ENCODE measurements around the gene PC.

The PC gene

DNA sequence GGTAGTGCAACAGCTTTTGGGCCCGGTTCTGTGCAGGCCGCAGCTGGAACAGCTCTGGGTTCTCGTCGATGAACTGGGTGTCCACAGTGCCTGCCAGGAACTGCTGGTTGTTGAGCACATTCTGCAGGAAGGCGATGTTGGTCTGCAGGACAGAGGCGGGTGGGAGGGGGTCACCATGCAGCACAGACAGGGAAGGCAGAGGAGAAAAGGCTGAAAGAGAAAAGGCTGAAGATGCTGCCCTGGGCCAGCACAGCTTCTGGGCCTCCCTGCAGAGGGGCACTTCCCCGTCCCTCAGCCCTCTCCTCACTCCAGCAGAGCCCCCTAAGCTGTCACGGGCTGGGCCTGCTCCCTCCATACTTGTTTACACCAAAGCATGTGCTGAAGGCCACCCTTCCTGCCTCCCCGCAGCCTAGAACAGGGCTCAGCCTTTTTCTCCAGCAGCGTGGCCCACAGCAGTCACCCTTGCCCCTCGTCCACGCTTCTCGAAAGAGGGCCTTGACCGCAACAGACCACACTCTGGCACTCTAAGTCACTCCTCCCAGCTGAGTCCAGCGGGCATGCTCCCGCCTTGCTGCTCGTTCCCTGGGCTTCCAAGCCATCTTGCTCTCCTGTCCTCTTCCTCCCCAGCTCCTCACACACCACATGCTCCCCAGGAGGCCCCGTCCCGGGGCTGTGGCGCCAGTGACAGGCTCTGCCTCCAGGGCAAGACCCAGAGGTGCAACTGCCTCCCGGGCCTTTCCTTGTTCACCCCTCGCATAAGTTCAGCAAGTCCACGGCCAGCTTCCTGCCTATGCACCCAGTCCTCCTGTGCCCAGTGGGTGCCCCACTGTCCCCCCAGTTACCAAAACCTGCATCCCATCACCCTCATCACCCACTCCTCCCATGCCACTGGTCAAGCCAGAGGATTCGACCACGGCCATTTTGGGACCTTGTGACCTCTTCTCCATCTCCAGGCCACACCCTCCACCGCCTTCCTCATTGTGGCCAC is 104.6 kb downstream of the PC start:
- TF ChIP-seq ZNF274 (IDR thresholded peaks at IDR 0.05; ENCODE audit: low read depth, low read length): no peak
- no peak for TF ChIP-seq YY1 (IDR thresholded peaks at IDR 0.05; ENCODE audit: insufficient read depth, insufficient read length)
- TF ChIP-seq SUZ12 (IDR thresholded peaks at IDR 0.05; ENCODE audit: extremely low read depth, insufficient read depth, insufficient read length): no peak
- H3K36me3 ChIP-seq (ENCODE audit: insufficient read depth, insufficient read length, low read length): peaks cover 34% of the 10 kb centered on the region
- DNase-seq (ENCODE audit: low read depth, low spot score): no peak
- no peaks in the 10 kb centered on the region for H3K9me3 ChIP-seq (ENCODE audit: insufficient read depth, low read length)
- H3K4me1 ChIP-seq (ENCODE audit: insufficient read depth, insufficient read length): peaks cover 18% of the 10 kb centered on the region
- H3K4me3 ChIP-seq (ENCODE audit: insufficient read length, low read depth): no peak overlapping the region
- no peaks in the 10 kb centered on the region for H3K27me3 ChIP-seq (ENCODE audit: insufficient read depth, insufficient read length)
- H3K9ac ChIP-seq (ENCODE audit: insufficient read length, low read depth): peak overlapping the region; percentile 37

DNA sequence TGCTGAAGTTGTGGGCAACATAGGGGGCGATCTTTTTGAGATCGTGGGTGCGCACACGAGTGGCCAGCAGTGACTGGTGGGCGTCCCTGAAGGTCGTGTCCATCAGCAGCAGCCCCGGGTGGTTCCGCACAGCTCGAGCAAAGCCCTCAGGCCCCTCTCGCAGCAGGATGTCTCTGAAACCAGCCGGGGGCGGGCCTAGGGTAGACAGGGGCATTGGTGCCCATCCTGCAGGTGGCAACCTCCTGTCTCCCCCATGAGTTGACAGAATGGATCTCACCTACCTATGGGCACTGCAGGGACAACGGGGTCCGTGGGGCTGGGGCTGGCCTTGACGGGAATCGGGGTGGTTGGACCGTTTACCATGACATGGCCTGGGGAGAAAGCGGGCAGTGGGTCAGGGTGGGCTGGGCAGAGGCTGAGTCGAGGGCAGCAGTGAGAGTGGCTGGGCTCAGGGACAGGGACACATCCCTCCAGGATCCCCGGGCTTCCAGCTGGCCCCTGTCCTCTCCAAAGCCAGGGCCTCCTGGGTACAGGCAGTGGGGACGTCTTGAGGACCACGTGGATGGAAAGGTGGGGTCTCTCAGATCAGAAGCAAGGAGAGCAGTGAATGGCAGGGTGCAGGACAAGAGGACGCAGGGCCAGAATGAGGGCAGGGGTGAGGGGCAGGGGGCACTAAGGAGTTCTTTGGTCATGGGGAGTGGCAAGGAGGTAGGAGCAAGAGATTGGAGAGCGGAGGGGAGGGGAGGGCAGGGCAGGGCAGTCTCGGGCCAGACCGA is 105.5 kb downstream of the PC start:
- Histone ChIP-seq H3K9ac (ENCODE audit: insufficient read length, low read depth) (no peak overlapping the region), H3K9me3 (ENCODE audit: insufficient read depth, low read length) (no peaks in the 10 kb centered on the region), H3K27me3 (ENCODE audit: insufficient read depth, insufficient read length) (no peaks in the 10 kb centered on the region), H3K4me3 (ENCODE audit: insufficient read length, low read depth) (no peak overlapping the region), H3K36me3 (ENCODE audit: insufficient read depth, insufficient read length, low read length) (peaks cover 34% of the 10 kb centered on the region), H3K4me1 (ENCODE audit: insufficient read depth, insufficient read length) (peaks cover 16% of the 10 kb centered on the region)
- TF ChIP-seq ZNF274 (IDR thresholded peaks at IDR 0.05; ENCODE audit: low read depth, low read length): no peak
- TF ChIP-seq SUZ12 (IDR thresholded peaks at IDR 0.05; ENCODE audit: extremely low read depth, insufficient read depth, insufficient read length): no peak
- TF ChIP-seq YY1 (IDR thresholded peaks at IDR 0.05; ENCODE audit: insufficient read depth, insufficient read length): no peak
- DNase-seq (ENCODE audit: low read depth, low spot score): no peak

DNA sequence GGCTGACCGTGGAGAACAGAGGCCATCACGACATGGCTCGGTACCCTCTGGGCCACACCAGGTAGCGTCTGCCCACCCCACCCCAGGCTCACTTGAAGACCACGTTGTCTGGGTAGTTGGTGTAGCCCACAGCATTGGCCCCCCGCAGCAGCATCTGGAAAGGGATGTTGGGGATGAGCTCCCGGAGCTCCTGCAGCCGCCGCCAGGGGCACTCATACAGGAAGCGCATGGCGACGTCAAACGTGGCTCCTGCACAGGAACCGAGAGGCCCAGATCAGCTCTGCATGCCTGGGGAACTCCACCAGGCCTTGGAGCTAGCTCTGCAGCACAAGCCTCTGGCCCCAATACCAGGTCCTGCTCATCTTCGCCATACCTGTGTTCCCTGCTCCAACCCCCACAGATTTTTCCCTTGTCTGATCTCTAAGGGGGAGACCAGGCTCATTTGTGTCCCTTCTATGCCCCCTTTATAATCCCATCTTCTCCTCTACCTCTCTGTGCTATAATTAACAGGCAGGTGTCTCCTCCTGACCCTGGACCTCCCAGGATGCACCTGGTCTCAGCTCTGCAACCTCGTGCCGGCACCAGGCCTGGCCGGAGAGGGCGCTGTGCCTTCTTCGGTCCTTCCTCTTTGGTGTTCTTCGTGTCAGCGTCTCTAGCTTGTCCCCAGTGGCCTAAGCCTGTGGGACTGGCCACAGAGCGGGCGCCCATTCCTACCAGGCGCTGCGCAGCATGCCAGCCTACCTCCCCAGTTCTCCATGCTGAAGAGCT is 106.3 kb downstream of the PC start:
- H3K4me1 ChIP-seq (ENCODE audit: insufficient read depth, insufficient read length): peaks cover 16% of the 10 kb centered on the region
- DNase-seq (ENCODE audit: low read depth, low spot score): no peak
- H3K9me3 ChIP-seq (ENCODE audit: insufficient read depth, low read length): no peaks in the 10 kb centered on the region
- H3K36me3 ChIP-seq (ENCODE audit: insufficient read depth, insufficient read length, low read length): peaks cover 40% of the 10 kb centered on the region
- TF ChIP-seq SUZ12 (IDR thresholded peaks at IDR 0.05; ENCODE audit: extremely low read depth, insufficient read depth, insufficient read length): no peak
- TF ChIP-seq YY1 (IDR thresholded peaks at IDR 0.05; ENCODE audit: insufficient read depth, insufficient read length): no peak
- no peak for TF ChIP-seq ZNF274 (IDR thresholded peaks at IDR 0.05; ENCODE audit: low read depth, low read length)
- H3K27me3 ChIP-seq (ENCODE audit: insufficient read depth, insufficient read length): no peaks in the 10 kb centered on the region
- H3K4me3 ChIP-seq (ENCODE audit: insufficient read length, low read depth): no peak overlapping the region
- H3K9ac ChIP-seq (ENCODE audit: insufficient read length, low read depth): no peak overlapping the region

DNA sequence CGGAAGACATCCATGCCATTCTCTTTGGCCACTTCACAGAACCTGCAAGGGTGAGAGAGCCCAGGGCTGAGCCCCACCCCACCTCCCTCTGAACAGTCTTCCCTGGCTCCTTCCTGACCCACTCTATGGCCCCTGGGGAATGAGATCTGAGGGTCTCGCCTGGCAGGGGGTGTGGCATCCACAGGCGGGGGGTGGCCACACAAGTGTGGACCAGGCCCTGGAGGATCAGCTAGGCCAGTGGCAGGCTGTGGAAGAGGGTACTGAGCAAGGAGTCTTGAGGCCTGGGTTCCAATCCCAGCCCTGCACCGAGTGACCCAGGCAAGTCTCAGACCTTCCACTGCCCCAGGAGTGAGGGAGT is 107.0 kb downstream of the PC start:
- DNase-seq (ENCODE audit: low read depth, low spot score): no peak

DNA sequence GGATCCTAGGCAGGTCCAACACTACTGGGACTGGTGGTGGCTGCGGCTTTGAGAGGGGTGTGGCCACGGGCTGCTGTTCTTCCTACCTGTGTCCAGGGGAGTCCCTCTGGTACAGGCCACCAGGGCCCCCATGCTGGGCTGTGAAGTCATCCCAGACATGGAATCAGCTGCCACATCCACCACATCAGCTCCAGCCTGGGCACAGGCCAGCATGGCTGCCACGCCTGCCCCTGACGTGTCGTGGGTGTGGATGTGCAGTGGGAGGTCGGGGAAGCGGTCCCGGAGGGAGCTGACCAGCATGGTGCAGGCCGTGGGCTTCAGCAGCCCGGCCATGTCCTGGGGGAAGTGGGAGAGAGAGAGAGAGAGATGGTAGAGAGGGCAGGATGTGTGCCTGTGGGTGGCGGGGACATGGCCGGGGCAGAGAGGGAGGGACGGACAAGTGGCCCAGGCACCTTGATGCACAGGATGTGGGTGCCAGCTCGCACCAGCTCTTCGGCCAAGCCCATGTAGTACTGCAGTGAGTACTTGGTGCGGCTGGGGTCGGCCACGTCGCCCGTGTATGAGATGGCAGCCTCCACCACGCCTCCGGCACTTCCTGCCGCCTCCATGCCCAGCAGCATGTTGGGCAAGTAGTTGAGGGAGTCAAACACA is 107.5 kb downstream of the PC start:
- TF ChIP-seq ZNF274 (IDR thresholded peaks at IDR 0.05; ENCODE audit: low read depth, low read length): no peak
- TF ChIP-seq YY1 (IDR thresholded peaks at IDR 0.05; ENCODE audit: insufficient read depth, insufficient read length): no peak
- TF ChIP-seq SUZ12 (IDR thresholded peaks at IDR 0.05; ENCODE audit: extremely low read depth, insufficient read depth, insufficient read length): no peak

More for the DNA sequence above, 107.0 kb downstream of the PC start:
- H3K4me1 ChIP-seq (ENCODE audit: insufficient read depth, insufficient read length): peaks cover 16% of the 10 kb centered on the region
- no peaks in the 10 kb centered on the region for H3K27me3 ChIP-seq (ENCODE audit: insufficient read depth, insufficient read length)
- TF ChIP-seq ZNF274 (IDR thresholded peaks at IDR 0.05; ENCODE audit: low read depth, low read length) (no peak), SUZ12 (IDR thresholded peaks at IDR 0.05; ENCODE audit: extremely low read depth, insufficient read depth, insufficient read length) (no peak), YY1 (IDR thresholded peaks at IDR 0.05; ENCODE audit: insufficient read depth, insufficient read length) (no peak)
- H3K36me3 ChIP-seq (ENCODE audit: insufficient read depth, insufficient read length, low read length): peaks cover 47% of the 10 kb centered on the region
- no peak overlapping the region for H3K4me3 ChIP-seq (ENCODE audit: insufficient read length, low read depth)
- no peak overlapping the region for H3K9ac ChIP-seq (ENCODE audit: insufficient read length, low read depth)
- H3K9me3 ChIP-seq (ENCODE audit: insufficient read depth, low read length): no peaks in the 10 kb centered on the region

DNA sequence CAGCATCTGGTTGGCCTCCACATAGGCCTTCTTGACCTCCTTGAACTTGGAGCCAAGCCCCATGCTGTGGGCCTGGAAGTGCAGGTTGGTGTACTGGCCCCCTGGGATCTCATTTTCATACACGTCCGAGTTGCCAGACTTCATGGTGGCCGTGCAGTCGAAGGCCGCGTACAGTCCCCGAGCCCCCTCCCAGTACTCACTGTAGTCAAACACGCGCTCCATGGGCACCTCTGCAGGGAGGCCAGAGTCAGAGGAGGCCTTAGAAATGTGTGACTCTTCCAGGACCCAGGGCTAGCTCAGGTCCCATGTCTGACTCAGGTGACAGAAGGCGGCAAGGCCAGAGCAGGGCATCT is 108.0 kb downstream of the PC start:
- TF ChIP-seq ZNF274 (IDR thresholded peaks at IDR 0.05; ENCODE audit: low read depth, low read length): no peak
- TF ChIP-seq SUZ12 (IDR thresholded peaks at IDR 0.05; ENCODE audit: extremely low read depth, insufficient read depth, insufficient read length): no peak
- TF ChIP-seq YY1 (IDR thresholded peaks at IDR 0.05; ENCODE audit: insufficient read depth, insufficient read length): no peak
- Histone ChIP-seq H3K36me3 (ENCODE audit: insufficient read depth, insufficient read length, low read length) (peaks cover 57% of the 10 kb centered on the region), H3K4me1 (ENCODE audit: insufficient read depth, insufficient read length) (peaks cover 12% of the 10 kb centered on the region), H3K9ac (ENCODE audit: insufficient read length, low read depth) (no peak overlapping the region), H3K4me3 (ENCODE audit: insufficient read length, low read depth) (no peak overlapping the region), H3K9me3 (ENCODE audit: insufficient read depth, low read length) (no peaks in the 10 kb centered on the region), H3K27me3 (ENCODE audit: insufficient read depth, insufficient read length) (no peaks in the 10 kb centered on the region)
- DNase-seq (ENCODE audit: low read depth, low spot score): no peak

More for the DNA sequence above, 107.5 kb downstream of the PC start:
- Histone ChIP-seq H3K27me3 (ENCODE audit: insufficient read depth, insufficient read length) (no peaks in the 10 kb centered on the region), H3K4me3 (ENCODE audit: insufficient read length, low read depth) (no peak overlapping the region), H3K36me3 (ENCODE audit: insufficient read depth, insufficient read length, low read length) (peaks cover 52% of the 10 kb centered on the region), H3K4me1 (ENCODE audit: insufficient read depth, insufficient read length) (peaks cover 16% of the 10 kb centered on the region), H3K9me3 (ENCODE audit: insufficient read depth, low read length) (no peaks in the 10 kb centered on the region), H3K9ac (ENCODE audit: insufficient read length, low read depth) (no peak overlapping the region)
- DNase-seq (ENCODE audit: low read depth, low spot score): no peak
